GM12878 (cell line): ENCODE data around the gene STAT4. TPM values are rescaled to one million over a fixed set of nuclear protein-coding genes. Genes with fewer than 3 reads are reported as not detected.

ENCODE experiments used
- ATAC-seq: fragments of 200-7000 bp; cut with Tn5 transposase; 3 replicates; pipeline ENCODE4 v1.9.1; 2020; ENCODE audit warnings: mild to moderate bottlenecking, moderate library complexity
- BruUV-seq: library from RNA; stranded (reverse); fragments of 400-500 nt; replicated peaks from 2 replicates; lab custom pipeline; 2021; lab: Mats Ljungman, UMichigan
- CTCF ChIA-PET: fragments of 300-600 bp; sonication (Branson Sonifier 250); formaldehyde crosslinking; extraction: SDS; loops from one replicate; lab custom pipeline; 2021; ENCODE audit warnings: inconsistent platforms; lab: Yijun Ruan, JAX
- POLR2A ChIA-PET: fragments of 350-600 bp; formaldehyde crosslinking; extraction: SDS; loops from one replicate; lab custom pipeline; 2021; ENCODE audit warnings: inconsistent platforms; lab: Charles Lee
- RAD21 ChIA-PET: fragments of 300-600 bp; sonication (Branson Sonifier 250); formaldehyde crosslinking; loops from one replicate; lab custom pipeline; 2023; ENCODE audit warnings: antibody characterized with exemption; ENCODE audit not compliant: unreplicated experiment; lab: Charles Lee
- SMC1A ChIA-PET: fragments of 300-600 bp; sonication (Branson Sonifier 250); formaldehyde crosslinking; loops from one replicate; lab custom pipeline; 2023; ENCODE audit not compliant: unreplicated experiment, uncharacterized antibody; lab: Charles Lee
- DNase-seq: peaks from one replicate; pipeline ENCODE4 v3.0.0-alpha.2; 2011; ENCODE audit warnings: low read depth, low spot score
- FAIRE-seq: peaks from 3 replicates; lab custom pipeline; 2011; peaks lifted over from hg19 to GRCh38; lab: Jason Lieb, UNC
- H2AFZ ChIP-seq: 2 replicates; pipeline ENCODE4 v1.6.0; 2011; ENCODE audit warnings: low read depth, low read length, control low read depth; ENCODE audit not compliant: control insufficient read depth
- H3K27ac ChIP-seq: 2 replicates; pipeline ENCODE4 v1.5.1; 2011; ENCODE audit warnings: control low read depth; ENCODE audit not compliant: control insufficient read depth, insufficient read depth
- H3K27me3 ChIP-seq, 2 experiments: replicated peaks in 1 of 2; 2 replicates each; pipeline versions ENCODE4 v1.6.0 to v1.6.1; 2011; ENCODE audit warnings: low read length in 1 of 2; ENCODE audit not compliant: control insufficient read depth in 2 of 2, insufficient read depth in 2 of 2
- H3K36me3 ChIP-seq, 2 experiments: 2 replicates each; pipeline ENCODE4 v1.5.1; 2011; ENCODE audit warnings: low read length in 1 of 2; ENCODE audit not compliant: control insufficient read depth in 2 of 2, insufficient read depth in 2 of 2
- H3K4me1 ChIP-seq: 2 replicates; pipeline ENCODE4 v1.6.1; 2011; ENCODE audit warnings: mild to moderate bottlenecking, low read length, moderate library complexity, mixed read lengths; ENCODE audit not compliant: control insufficient read depth, insufficient read depth
- H3K4me2 ChIP-seq: 2 replicates; pipeline ENCODE4 v1.6.0; 2011; ENCODE audit warnings: control low read depth; ENCODE audit not compliant: control insufficient read depth, insufficient read depth
- H3K4me3 ChIP-seq: fragments of 200-600 bp; sonication (generic); 2 replicates; pipeline ENCODE4 v1.5.1; 2016
- H3K79me2 ChIP-seq: 2 replicates; pipeline ENCODE4 v1.6.0; 2011; ENCODE audit warnings: low read length; ENCODE audit not compliant: control insufficient read depth, insufficient read depth
- H3K9ac ChIP-seq: 2 replicates; pipeline ENCODE4 v1.8.0; 2011; ENCODE audit warnings: low read length, control low read depth, mixed read lengths; ENCODE audit not compliant: control insufficient read depth, insufficient read depth
- H3K9me3 ChIP-seq: replicated peaks from 3 replicates; pipeline ENCODE4 v1.5.1; 2011; ENCODE audit warnings: mild to moderate bottlenecking, low read length; ENCODE audit not compliant: control insufficient read depth, insufficient read depth
- H4K20me1 ChIP-seq: 2 replicates; pipeline ENCODE4 v1.6.0; 2011; ENCODE audit not compliant: control insufficient read depth, insufficient read depth
- IKZF1 ChIP-seq: fragments of 450-650 bp; conservative IDR thresholded peaks from 2 replicates; pipeline ENCODE4 v1.6.1; 2017; ENCODE audit warnings: antibody characterized with exemption, mild to moderate bottlenecking
- JUNB ChIP-seq: IDR thresholded peaks from 2 replicates; pipeline ENCODE4 v1.6.1; 2016; ENCODE audit warnings: antibody characterized with exemption, mild to moderate bottlenecking
- MEF2B ChIP-seq: fragments of 450-650 bp; IDR thresholded peaks from 2 replicates; pipeline ENCODE4 v1.6.1; 2018; ENCODE audit warnings: mild to moderate bottlenecking, moderate library complexity; ENCODE audit not compliant: partially characterized antibody, poor library complexity, severe bottlenecking
- PAX5 ChIP-seq: IDR thresholded peaks from 2 replicates; pipeline ENCODE4 v1.6.1; 2011; ENCODE audit warnings: low read depth, low read length, borderline replicate concordance
- PKNOX1 ChIP-seq: fragments of 450-650 bp; IDR thresholded peaks from 2 replicates; pipeline ENCODE4 v1.6.1; 2016; ENCODE audit warnings: mild to moderate bottlenecking
- ZBED1 ChIP-seq: IDR thresholded peaks from 2 replicates; pipeline ENCODE4 v1.6.1; 2016; ENCODE audit warnings: borderline replicate concordance
- ZNF274 ChIP-seq: IDR thresholded peaks from one replicate; pipeline ENCODE4 v1.8.0; 2011; ENCODE audit not compliant: insufficient read length, insufficient read depth
- WGBS: methylation state at CpG from one replicate; pipeline ENCODE4 v1.1.6; 2016; ENCODE audit warnings: low lambda C conversion rate; ENCODE audit not compliant: insufficient replicate concordance, insufficient coverage; ENCODE audit errors: missing lambda C conversion rate; 5-methylcytosine and 5-hydroxymethylcytosine counted together
- in situ Hi-C: fragments of 300-500 bp; cut with MboI; formaldehyde crosslinking; loops from 9 replicates; pipeline ENCODE4 v1.14.3; 2018; ENCODE audit warnings: mixed read lengths
- intact Hi-C: fragments of 100-400 bp; cut with micrococcal nuclease; formaldehyde crosslinking; loops from one replicate; pipeline ENCODE4 v1.14.2; 2022; ENCODE audit not compliant: unreplicated experiment
- polyA plus RNA-seq, 11 experiments: library from polyadenylated mRNA; depleted of rRNA in 4 of 11; unstranded in 6 of 11; stranded (reverse) in 5 of 11; fragments of >200 nt; fragmentation: Nextera tagmentation in 4 of 11; fragmentation: Illumina TruSeq in 1 of 11; extraction: Ambion mirVana in 4 of 11; extraction: Trizol in 1 of 11; gene quantifications; 1 replicate in 1 of 11; 2 replicates in 10 of 11; pipeline versions ENCODE4 v1.2.1 to v1.2.3, GENCODE V29; 2011 to 2016; ENCODE audit warnings: inconsistent platforms in 2 of 11, missing spikeins in 2 of 11, low read depth in 1 of 11
- total RNA-seq, 4 experiments: library from RNA; depleted of rRNA in 3 of 4; stranded (reverse); fragments of >200 nt in 3 of 4; fragmentation: Illumina TruSeq in 1 of 4; extraction: Trizol in 1 of 4; gene quantifications; 2 replicates each; pipeline versions ENCODE4 v1.2.1 to v1.2.3, GENCODE V29; 2013 to 2021

The STAT4 gene
- total and polyA plus RNA-seq, 10 of the 15 experiments (the other 5 are each of a cell fraction or from before 2014, with no cell fraction given): 3.1 to 9.3 (median 7.1) TPM

- ATAC-seq (peak; percentile 20), DNase-seq (no peak), FAIRE-seq (no peak)
- Histone ChIP-seq H4K20me1 (no peaks in the 10 kb centered on the region), H3K9ac (no peak overlapping the region), H3K36me3 (no peaks in the 10 kb centered on the region), H3K27me3 (peaks cover 0 to 3% of the 10 kb centered on the region in 2 experiments; a peak in 1 of 4 replicates), H3K9me3 (no peaks in the 10 kb centered on the region), H2AFZ (no peak overlapping the region), H3K4me1 (peaks cover 7% of the 10 kb centered on the region), H3K4me3 (no peak overlapping the region), H3K27ac (no peak overlapping the region), H3K79me2 (no peaks in the 10 kb centered on the region), H3K4me2 (peak overlapping the region; percentile 35; the same call in 1 of the 2 replicates)
- TF ChIP-seq JUNB (no peak), ZNF274 (no peak), PAX5 (no peak), IKZF1 (0 out of 2 replicates have a peak, but pooled peaks have one; percentile 48)
- SMC1A ChIA-PET: interaction anchor here (0.7 to 9.2 kb wide), 6 partner anchors 23 to 105 kb away, joined by 3 to 393 read pairs (median 4); no protein-coding TSS in a partner anchor
- RAD21 ChIA-PET: interaction anchor here (1.3 to 12.1 kb wide), 3 partner anchors 38 to 100 kb away, joined by 4 to 324 read pairs (median 4); no protein-coding TSS in a partner anchor
- in situ Hi-C loops: loop anchor here (5.0 kb wide), 1 partner anchor 99 kb away; no protein-coding TSS in a partner anchor
- CTCF ChIA-PET: interaction anchor here (18.5 kb wide), 1 partner anchor 101 kb away, joined by 659 read pairs; no protein-coding TSS in a partner anchor
- whole genome bisulfite sequencing: 98% methylated on average over 5 of the region's 6 CpGs
- BruUV-seq: TSS peak; percentile 97
- POLR2A ChIA-PET: no interaction called here
- intact Hi-C loops: loop anchor here (1.0 to 2.0 kb wide), 3 partner anchors 25 to 99 kb away; no protein-coding TSS in a partner anchor
These were observed 537 bp upstream of the STAT4 start for GRCh38 chr2:191151331-191151730.

GRCh38 chr2:191150230-191150599 is 579 bp downstream of the STAT4 start:
- ChIA-PET POLR2A (interaction anchor here (0.7 to 1.1 kb wide), 3 partner anchors 34 to 130 kb away, joined by 3 read pairs; no protein-coding TSS in a partner anchor), SMC1A (interaction anchor here (0.7 to 9.2 kb wide), 7 partner anchors 22 to 104 kb away, joined by 3 to 393 read pairs (median 4); no protein-coding TSS in a partner anchor), RAD21 (interaction anchor here (0.9 to 12.1 kb wide), 6 partner anchors 25 to 135 kb away, joined by 3 to 324 read pairs (median 4); no protein-coding TSS in a partner anchor), CTCF (interaction anchor here (0.6 to 18.5 kb wide), 4 partner anchors 12 to 99 kb away, joined by 4 to 659 read pairs (median 4); no protein-coding TSS in a partner anchor)
- no TSS peak for BruUV-seq
- intact Hi-C loops: loop anchor here (2.0 kb wide), 2 partner anchors 23 to 35 kb away; no protein-coding TSS in a partner anchor
- WGBS: 2% methylated on average over 10 of the region's 10 CpGs
- Histone ChIP-seq H4K20me1 (no peaks in the 10 kb centered on the region), H3K9ac (peak overlapping the region; percentile 54), H3K4me2 (peak overlapping the region; percentile 69), H3K36me3 (no peaks in the 10 kb centered on the region), H2AFZ (peak overlapping the region; percentile 46), H3K79me2 (no peaks in the 10 kb centered on the region), H3K9me3 (no peaks in the 10 kb centered on the region), H3K4me1 (peaks cover 7% of the 10 kb centered on the region), H3K27ac (no peak overlapping the region), H3K4me3 (peak overlapping the region; percentile 78), H3K27me3 (peaks cover 0 to 3% of the 10 kb centered on the region in 2 experiments; a peak in 1 of 4 replicates)
- TF ChIP-seq MEF2B (peak; percentile 47), PKNOX1 (peak; percentile 64; the same call in 1 of the 2 replicates), ZBED1 (no peak)
- FAIRE-seq (no peak), ATAC-seq (peak; percentile 47), DNase-seq (no peak)
- in situ Hi-C loops: loop anchor here (5.0 kb wide), 1 partner anchor 98 kb away; no protein-coding TSS in a partner anchor
